Coronary artery (tissue), 2 donors: Measurements from ENCODE around the gene KRTAP17-1.
"Not testable (repeated sequence)": the region's sequence is repeated elsewhere in the genome, so short reads cannot be mapped to it uniquely, and the experiment has no call there.

Experiments
- DNase-seq: peaks from one replicate; pipeline ENCODE4 v3.0.0-alpha.2; 2017; ENCODE audit warnings: low spot score
- H3K27ac ChIP-seq, 2 donors: fragments of 200-600 bp; sonication (generic); one replicate each; pipeline ENCODE4 v1.5.1; 2016 to 2019
- H3K4me3 ChIP-seq: fragments of 200-600 bp; sonication (generic); 2 replicates; pipeline ENCODE4 v1.5.1; 2016; ENCODE audit warnings: mild to moderate bottlenecking, moderate library complexity
- CTCF ChIP-seq: fragments of 200-600 bp; sonication (generic); IDR thresholded peaks from one replicate; pipeline ENCODE4 v1.5.1; 2019; ENCODE audit warnings: antibody characterized with exemption

Gene KRTAP17-1

GRCh38 chr17:41315204-41315794 is at the start of gene KRTAP17-1:
TSS of gene KRTAP17-1 (minus strand) at chr17:41315710. CDS start at chr17:41315650, 60 bp downstream.
- no peak for TF ChIP-seq CTCF
- no peak within 1 kb of the TSS for H3K4me3 ChIP-seq

GRCh38 chr17:41363881-41364280 is 48.4 kb upstream of the KRTAP17-1 start:
- H3K4me3 ChIP-seq, result no peak overlapping the region

More at GRCh38 chr17:41315204-41315794, at the start of gene KRTAP17-1:
- no peak for DNase-seq
- no peak within 1 kb of the TSS for H3K27ac ChIP-seq

GRCh38 chr17:41360296-41360995 is 44.9 kb upstream of the KRTAP17-1 start:
- no peak overlapping the region for H3K4me3 ChIP-seq
- no peak for DNase-seq
- no peak overlapping the region for H3K27ac ChIP-seq
- TF ChIP-seq CTCF, result no peak

More at GRCh38 chr17:41363881-41364280, 48.4 kb upstream of the KRTAP17-1 start:
- no peak overlapping the region for H3K27ac ChIP-seq
- no peak for DNase-seq
- no peak for TF ChIP-seq CTCF

GRCh38 chr17:41354536-41354935 is 39.0 kb upstream of the KRTAP17-1 start:
- Histone ChIP-seq H3K4me3 (no peak overlapping the region), H3K27ac (no peak overlapping the region)
- no peak for TF ChIP-seq CTCF
- no peak for DNase-seq

- DNase-seq, result no peak
- no peak for TF ChIP-seq CTCF
- H3K27ac ChIP-seq, result no peak overlapping the region
- no peak overlapping the region for H3K4me3 ChIP-seq
Observed at GRCh38 chr17:41352597-41353366, 37.3 kb upstream of the KRTAP17-1 start.

GRCh38 chr17:41351177-41351576 is 35.7 kb upstream of the KRTAP17-1 start:
- DNase-seq, result no peak
- TF ChIP-seq CTCF, result no peak
- Histone ChIP-seq H3K4me3 (no peak overlapping the region), H3K27ac (no peak overlapping the region)

GRCh38 chr17:41350381-41350878 is 34.9 kb upstream of the KRTAP17-1 start, which contains the start of gene KRT33A:
TSS of gene KRT33A (minus strand) at chr17:41350828. CDS start at chr17:41350767, 61 bp downstream.
- not testable (repeated sequence) for H3K4me3 ChIP-seq, H3K27ac ChIP-seq, DNase-seq
